K562 (cell line): ENCODE measurements around the gene AMBRA1. TPM values are rescaled to one million over a fixed set of nuclear protein-coding genes. Genes with fewer than 3 reads are reported as not detected.

Source experiments
- ARID2 ChIP-seq: fragments of 450-650 bp; IDR thresholded peaks from 2 replicates; pipeline ENCODE4 v1.6.1; 2017; ENCODE audit warnings: antibody characterized with exemption, mild to moderate bottlenecking
- CREB1 ChIP-seq, 2 experiments: sonication (generic) in 1 of 2; formaldehyde crosslinking in 1 of 2; IDR thresholded peaks; 2 replicates each; pipeline versions ENCODE4 v1.6.1 to v1.8.0; 2012 to 2022; ENCODE audit warnings: inconsistent platforms in 1 of 2, mild to moderate bottlenecking in 1 of 2, missing genetic modification reagents in 1 of 2, moderate library complexity in 1 of 2
- FOXJ2 ChIP-seq: fragments of 200-800 bp; sonication (Bioruptor generic); IDR thresholded peaks from 2 replicates; pipeline ENCODE4 v1.6.1; 2016; ENCODE audit warnings: missing genetic modification characterization, missing compliant biosample characterization
- KLF1 ChIP-seq: fragments of 450-650 bp; IDR thresholded peaks from 2 replicates; pipeline ENCODE4 v1.6.1; 2016; ENCODE audit warnings: missing genetic modification characterization, missing compliant biosample characterization
- MIER1 ChIP-seq: fragments of 450-650 bp; IDR thresholded peaks from 2 replicates; pipeline ENCODE4 v1.6.1; 2016; ENCODE audit warnings: antibody characterized with exemption, mild to moderate bottlenecking, low read depth
- NEUROD1 ChIP-seq: fragments of 150-350 bp; IDR thresholded peaks from 2 replicates; pipeline ENCODE4 v1.6.1; 2014; ENCODE audit warnings: borderline replicate concordance, low read length, low read depth; ENCODE audit not compliant: partially characterized antibody
- POLR3G ChIP-seq: IDR thresholded peaks from 2 replicates; pipeline ENCODE4 v1.6.1; 2011; ENCODE audit not compliant: insufficient read length, insufficient replicate concordance; ENCODE audit errors: extremely low read depth
- PRMT5 ChIP-seq: sonication (generic); formaldehyde crosslinking; IDR thresholded peaks from 2 replicates; pipeline ENCODE4 v1.5.0; 2020; ENCODE audit warnings: missing genetic modification reagents
- RB1 ChIP-seq: fragments of 450-650 bp; IDR thresholded peaks from 2 replicates; pipeline ENCODE4 v1.6.1; 2017; ENCODE audit warnings: low read depth, mild to moderate bottlenecking
- RBFOX2 ChIP-seq: fragments of 200-400 bp; formaldehyde crosslinking; IDR thresholded peaks from 2 replicates; pipeline ENCODE4 v1.6.1; 2017; ENCODE audit warnings: low read depth, mild to moderate bottlenecking, low read length, moderate library complexity
- U2AF1 ChIP-seq: fragments of 200-400 bp; formaldehyde crosslinking; optimal IDR thresholded peaks from 2 replicates; pipeline ENCODE3; 2017; ENCODE audit warnings: mild to moderate bottlenecking, low read depth, low read length, moderate library complexity
- polyA plus RNA-seq, 8 experiments: library from polyadenylated mRNA; depleted of rRNA in 4 of 8; stranded (reverse) in 5 of 8; unstranded in 3 of 8; fragments of >200 nt; fragmentation: Nextera tagmentation in 2 of 8; fragmentation: Illumina TruSeq in 1 of 8; extraction: Ambion mirVana in 2 of 8; extraction: Trizol in 1 of 8; gene quantifications; 2 replicates each; pipeline versions ENCODE4 v1.2.1 to v1.2.3, GENCODE V29; 2011 to 2014; ENCODE audit warnings: inconsistent platforms in 1 of 8, missing spikeins in 1 of 8
- total RNA-seq, 7 experiments: library from RNA; depleted of rRNA in 6 of 7; stranded (reverse); fragments of >200 nt in 6 of 7; fragmentation: Illumina TruSeq in 2 of 7; extraction: Trizol in 2 of 7; gene quantifications; 2 replicates each; pipeline versions ENCODE4 v1.2.1 to v1.2.3, GENCODE V29; 2011 to 2021; ENCODE audit warnings: low replicate concordance in 1 of 7
- TF ChIP-seq, protein P1 (sequence below): fragments of 250-450 bp; sonication (Bioruptor Pico); IDR thresholded peaks from 2 replicates; pipeline ENCODE4 v1.8.0; 2021; ENCODE audit warnings: moderate library complexity, mild to moderate bottlenecking, inconsistent platforms
- TF ChIP-seq, protein P2 (sequence below), 2 experiments: fragments of 250-450 bp in 1 of 2; fragments of 450-650 bp in 1 of 2; sonication (Bioruptor Pico) in 1 of 2; IDR thresholded peaks; 2 replicates each; pipeline versions ENCODE4 v1.6.1 to v1.8.0; 2016 to 2021; ENCODE audit warnings: mild to moderate bottlenecking in 2 of 2, moderate library complexity in 2 of 2, missing compliant biosample characterization in 1 of 2, missing genetic modification characterization in 1 of 2
- TF ChIP-seq, protein P3 (sequence below): fragments of 450-650 bp; IDR thresholded peaks from 2 replicates; pipeline ENCODE4 v1.6.1; 2017; ENCODE audit warnings: antibody characterized with exemption, mild to moderate bottlenecking
- TF ChIP-seq, protein P4 (sequence below), 2 experiments: IDR thresholded peaks; 2 replicates each; pipeline ENCODE4 v1.6.1; 2012; ENCODE audit warnings: improper control_type of control experiment in 2 of 2, low read depth in 2 of 2, low read length in 2 of 2, borderline replicate concordance in 1 of 2

Gene AMBRA1
- total and polyA plus RNA-seq, 9 of the 15 experiments (the other 6 are each of a cell fraction or from before 2014, with no cell fraction given) = 0.15 to 24.5 (median 13.0) TPM

DNA sequence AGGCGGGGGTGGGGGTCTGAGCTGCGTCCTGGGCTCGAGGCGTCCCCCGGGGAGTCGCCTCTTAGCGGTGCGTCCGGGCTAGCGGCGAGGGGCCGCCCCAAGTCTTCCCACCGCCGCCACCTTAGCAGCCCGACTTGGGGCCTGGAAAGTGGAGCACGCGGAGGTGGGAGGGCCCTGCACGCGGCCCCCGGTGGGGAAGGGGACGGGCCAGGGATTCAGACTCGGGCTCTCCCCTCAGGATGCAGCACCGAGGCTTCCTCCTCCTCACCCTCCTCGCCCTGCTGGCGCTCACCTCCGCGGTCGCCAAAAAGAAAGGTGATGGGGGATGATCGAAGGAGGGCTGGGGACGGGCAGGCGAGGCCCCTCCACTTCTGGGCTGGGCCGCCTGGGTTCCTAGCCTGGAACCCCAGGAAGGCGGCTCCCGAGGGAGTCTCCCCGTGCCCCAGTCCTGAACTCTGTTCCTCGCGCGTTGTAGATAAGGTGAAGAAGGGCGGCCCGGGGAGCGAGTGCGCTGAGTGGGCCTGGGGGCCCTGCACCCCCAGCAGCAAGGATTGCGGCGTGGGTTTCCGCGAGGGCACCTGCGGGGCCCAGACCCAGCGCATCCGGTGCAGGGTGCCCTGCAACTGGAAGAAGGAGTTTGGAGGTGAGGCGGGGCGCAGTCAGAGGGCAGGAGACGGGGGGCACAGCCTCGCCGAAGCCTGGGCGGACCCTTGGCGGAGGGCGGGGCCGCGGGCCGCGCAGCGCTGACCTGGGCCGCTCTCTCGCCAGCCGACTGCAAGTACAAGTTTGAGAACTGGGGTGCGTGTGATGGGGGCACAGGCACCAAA is 211.8 kb downstream of the AMBRA1 start (continued):
- TF ChIP-seq, protein P1, sequence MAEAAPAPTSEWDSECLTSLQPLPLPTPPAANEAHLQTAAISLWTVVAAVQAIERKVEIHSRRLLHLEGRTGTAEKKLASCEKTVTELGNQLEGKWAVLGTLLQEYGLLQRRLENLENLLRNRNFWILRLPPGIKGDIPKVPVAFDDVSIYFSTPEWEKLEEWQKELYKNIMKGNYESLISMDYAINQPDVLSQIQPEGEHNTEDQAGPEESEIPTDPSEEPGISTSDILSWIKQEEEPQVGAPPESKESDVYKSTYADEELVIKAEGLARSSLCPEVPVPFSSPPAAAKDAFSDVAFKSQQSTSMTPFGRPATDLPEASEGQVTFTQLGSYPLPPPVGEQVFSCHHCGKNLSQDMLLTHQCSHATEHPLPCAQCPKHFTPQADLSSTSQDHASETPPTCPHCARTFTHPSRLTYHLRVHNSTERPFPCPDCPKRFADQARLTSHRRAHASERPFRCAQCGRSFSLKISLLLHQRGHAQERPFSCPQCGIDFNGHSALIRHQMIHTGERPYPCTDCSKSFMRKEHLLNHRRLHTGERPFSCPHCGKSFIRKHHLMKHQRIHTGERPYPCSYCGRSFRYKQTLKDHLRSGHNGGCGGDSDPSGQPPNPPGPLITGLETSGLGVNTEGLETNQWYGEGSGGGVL (CRISPR knock-in tag) = no peak
- TF ChIP-seq RB1 = no peak
- TF ChIP-seq U2AF1 = no peak
- TF ChIP-seq NEUROD1 = no peak
- no peak for TF ChIP-seq POLR3G
- TF ChIP-seq, protein P2, sequence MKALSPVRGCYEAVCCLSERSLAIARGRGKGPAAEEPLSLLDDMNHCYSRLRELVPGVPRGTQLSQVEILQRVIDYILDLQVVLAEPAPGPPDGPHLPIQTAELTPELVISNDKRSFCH (CRISPR knock-in tag; IDR thresholded peaks at IDR 0.05) = no peak
- TF ChIP-seq, protein P2 (tag; IDR thresholded peaks at IDR 0.05) = no peak
- 0 out of 2 replicates have a peak, but pooled peaks have one; percentile 52 for TF ChIP-seq MIER1
- TF ChIP-seq ARID2 = no peak
- TF ChIP-seq, protein P3, sequence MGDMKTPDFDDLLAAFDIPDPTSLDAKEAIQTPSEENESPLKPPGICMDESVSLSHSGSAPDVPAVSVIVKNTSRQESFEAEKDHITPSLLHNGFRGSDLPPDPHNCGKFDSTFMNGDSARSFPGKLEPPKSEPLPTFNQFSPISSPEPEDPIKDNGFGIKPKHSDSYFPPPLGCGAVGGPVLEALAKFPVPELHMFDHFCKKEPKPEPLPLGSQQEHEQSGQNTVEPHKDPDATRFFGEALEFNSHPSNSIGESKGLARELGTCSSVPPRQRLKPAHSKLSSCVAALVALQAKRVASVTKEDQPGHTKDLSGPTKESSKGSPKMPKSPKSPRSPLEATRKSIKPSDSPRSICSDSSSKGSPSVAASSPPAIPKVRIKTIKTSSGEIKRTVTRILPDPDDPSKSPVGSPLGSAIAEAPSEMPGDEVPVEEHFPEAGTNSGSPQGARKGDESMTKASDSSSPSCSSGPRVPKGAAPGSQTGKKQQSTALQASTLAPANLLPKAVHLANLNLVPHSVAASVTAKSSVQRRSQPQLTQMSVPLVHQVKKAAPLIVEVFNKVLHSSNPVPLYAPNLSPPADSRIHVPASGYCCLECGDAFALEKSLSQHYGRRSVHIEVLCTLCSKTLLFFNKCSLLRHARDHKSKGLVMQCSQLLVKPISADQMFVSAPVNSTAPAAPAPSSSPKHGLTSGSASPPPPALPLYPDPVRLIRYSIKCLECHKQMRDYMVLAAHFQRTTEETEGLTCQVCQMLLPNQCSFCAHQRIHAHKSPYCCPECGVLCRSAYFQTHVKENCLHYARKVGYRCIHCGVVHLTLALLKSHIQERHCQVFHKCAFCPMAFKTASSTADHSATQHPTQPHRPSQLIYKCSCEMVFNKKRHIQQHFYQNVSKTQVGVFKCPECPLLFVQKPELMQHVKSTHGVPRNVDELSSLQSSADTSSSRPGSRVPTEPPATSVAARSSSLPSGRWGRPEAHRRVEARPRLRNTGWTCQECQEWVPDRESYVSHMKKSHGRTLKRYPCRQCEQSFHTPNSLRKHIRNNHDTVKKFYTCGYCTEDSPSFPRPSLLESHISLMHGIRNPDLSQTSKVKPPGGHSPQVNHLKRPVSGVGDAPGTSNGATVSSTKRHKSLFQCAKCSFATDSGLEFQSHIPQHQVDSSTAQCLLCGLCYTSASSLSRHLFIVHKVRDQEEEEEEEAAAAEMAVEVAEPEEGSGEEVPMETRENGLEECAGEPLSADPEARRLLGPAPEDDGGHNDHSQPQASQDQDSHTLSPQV = 0 out of 2 replicates have a peak, but pooled peaks have one; percentile 38
- TF ChIP-seq RBFOX2 = peak; percentile 75; the same call in 1 of the 2 replicates
- peak; percentile 8; the same call in 1 of the 2 replicates for TF ChIP-seq CREB1 (IDR thresholded peaks at IDR 0.05)
- no peak for TF ChIP-seq CREB1 (CRISPR knock-in tag; IDR thresholded peaks at IDR 0.05)
- TF ChIP-seq KLF1 (tag) = no peak
- TF ChIP-seq, protein P4, sequence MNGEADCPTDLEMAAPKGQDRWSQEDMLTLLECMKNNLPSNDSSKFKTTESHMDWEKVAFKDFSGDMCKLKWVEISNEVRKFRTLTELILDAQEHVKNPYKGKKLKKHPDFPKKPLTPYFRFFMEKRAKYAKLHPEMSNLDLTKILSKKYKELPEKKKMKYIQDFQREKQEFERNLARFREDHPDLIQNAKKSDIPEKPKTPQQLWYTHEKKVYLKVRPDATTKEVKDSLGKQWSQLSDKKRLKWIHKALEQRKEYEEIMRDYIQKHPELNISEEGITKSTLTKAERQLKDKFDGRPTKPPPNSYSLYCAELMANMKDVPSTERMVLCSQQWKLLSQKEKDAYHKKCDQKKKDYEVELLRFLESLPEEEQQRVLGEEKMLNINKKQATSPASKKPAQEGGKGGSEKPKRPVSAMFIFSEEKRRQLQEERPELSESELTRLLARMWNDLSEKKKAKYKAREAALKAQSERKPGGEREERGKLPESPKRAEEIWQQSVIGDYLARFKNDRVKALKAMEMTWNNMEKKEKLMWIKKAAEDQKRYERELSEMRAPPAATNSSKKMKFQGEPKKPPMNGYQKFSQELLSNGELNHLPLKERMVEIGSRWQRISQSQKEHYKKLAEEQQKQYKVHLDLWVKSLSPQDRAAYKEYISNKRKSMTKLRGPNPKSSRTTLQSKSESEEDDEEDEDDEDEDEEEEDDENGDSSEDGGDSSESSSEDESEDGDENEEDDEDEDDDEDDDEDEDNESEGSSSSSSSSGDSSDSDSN (IDR thresholded peaks at IDR 0.05; ENCODE audit: borderline replicate concordance in 1 of 2, low read depth in 2 of 2, low read length in 2 of 2) = 0 out of 4 replicates have a peak, but pooled peaks have one; percentile 31 to 38
- TF ChIP-seq PRMT5 (CRISPR knock-in tag) = no peak
- no peak for TF ChIP-seq FOXJ2 (tag)
